NCI-H2029 (cell line): ENCODE measurements around the gene GRID1.
A peak's percentile ranks its signal among the peaks of the same experiment; 100 is the strongest.
"Not testable (repeated sequence)": the region's sequence is repeated elsewhere in the genome, so short reads cannot be mapped to it uniquely, and the experiment has no call there.

ENCODE experiments used
- DNase-seq: peaks from one replicate; lab custom pipeline; 2025; lab: John Stamatoyannopoulos, UW

The GRID1 gene

GRCh38 chr10:86107611-86108310 is 258.8 kb downstream of the GRID1 start:
- DNase-seq = not testable (repeated sequence)

- DNase-seq = no peak
Measured at GRCh38 chr10:86107131-86107530, 259.5 kb downstream of the GRID1 start.

- no peak for DNase-seq
Measured at GRCh38 chr10:86106616-86107015, 260.0 kb downstream of the GRID1 start.

GRCh38 chr10:86105640-86106039 is 261.0 kb downstream of the GRID1 start:
- DNase-seq = no peak

- DNase-seq = no peak
Measured at GRCh38 chr10:86105181-86105580, 261.4 kb downstream of the GRID1 start.

GRCh38 chr10:86104611-86105145 is 261.9 kb downstream of the GRID1 start:
- DNase-seq = no peak

GRCh38 chr10:86104156-86104555 is 262.4 kb downstream of the GRID1 start:
- DNase-seq = no peak

- DNase-seq = no peak
Measured at GRCh38 chr10:86103391-86104101, 263.0 kb downstream of the GRID1 start.

GRCh38 chr10:86102451-86102850 is 264.1 kb downstream of the GRID1 start:
- DNase-seq = no peak

GRCh38 chr10:86102031-86102430 is 264.6 kb downstream of the GRID1 start:
- DNase-seq = no peak

- DNase-seq = peak; percentile 8
Measured at GRCh38 chr10:86100581-86101061, 266.0 kb downstream of the GRID1 start.

GRCh38 chr10:86099542-86100334 is 266.9 kb downstream of the GRID1 start:
- no peak for DNase-seq

GRCh38 chr10:86098187-86098881 is 268.3 kb downstream of the GRID1 start:
- no peak for DNase-seq

GRCh38 chr10:86095061-86095460 is 271.5 kb downstream of the GRID1 start:
- DNase-seq = not testable (repeated sequence)

GRCh38 chr10:86092311-86092710 is 274.3 kb downstream of the GRID1 start:
- not testable (repeated sequence) for DNase-seq

GRCh38 chr10:86091216-86091615 is 275.4 kb downstream of the GRID1 start:
- no peak for DNase-seq

- DNase-seq = no peak
Measured at GRCh38 chr10:86090807-86091206, 275.8 kb downstream of the GRID1 start.

- no peak for DNase-seq
Measured at GRCh38 chr10:86087716-86088115, 278.9 kb downstream of the GRID1 start.

GRCh38 chr10:86086418-86086817 is 280.2 kb downstream of the GRID1 start:
- no peak for DNase-seq

GRCh38 chr10:86085686-86086085 is 280.9 kb downstream of the GRID1 start:
- DNase-seq = no peak

GRCh38 chr10:86085136-86085535 is 281.5 kb downstream of the GRID1 start:
- no peak for DNase-seq

GRCh38 chr10:86084585-86084984 is 282.0 kb downstream of the GRID1 start:
- no peak for DNase-seq
